GM12878 (cell line): ENCODE results near the gene OR2B2. TPM values are rescaled to one million over a fixed set of nuclear protein-coding genes. Genes with fewer than 3 reads are reported as not detected.

Experiments used
- ATAC-seq: fragments of 200-7000 bp; cut with Tn5 transposase; 3 replicates; pipeline ENCODE4 v1.9.1; 2020; ENCODE audit warnings: mild to moderate bottlenecking, moderate library complexity
- BruUV-seq: library from RNA; stranded (reverse); fragments of 400-500 nt; replicated peaks from 2 replicates; lab custom pipeline; 2021; lab: Mats Ljungman, UMichigan
- CTCF ChIA-PET: fragments of 300-600 bp; sonication (Branson Sonifier 250); formaldehyde crosslinking; extraction: SDS; loops from one replicate; lab custom pipeline; 2021; ENCODE audit warnings: inconsistent platforms; lab: Yijun Ruan, JAX
- POLR2A ChIA-PET: fragments of 350-600 bp; formaldehyde crosslinking; extraction: SDS; loops from one replicate; lab custom pipeline; 2021; ENCODE audit warnings: inconsistent platforms; lab: Charles Lee
- RAD21 ChIA-PET: fragments of 300-600 bp; sonication (Branson Sonifier 250); formaldehyde crosslinking; loops from one replicate; lab custom pipeline; 2023; ENCODE audit warnings: antibody characterized with exemption; ENCODE audit not compliant: unreplicated experiment; lab: Charles Lee
- SMC1A ChIA-PET: fragments of 300-600 bp; sonication (Branson Sonifier 250); formaldehyde crosslinking; loops from one replicate; lab custom pipeline; 2023; ENCODE audit not compliant: unreplicated experiment, uncharacterized antibody; lab: Charles Lee
- DNase-seq: peaks from one replicate; pipeline ENCODE4 v3.0.0-alpha.2; 2011; ENCODE audit warnings: low read depth, low spot score
- FAIRE-seq: peaks from 3 replicates; lab custom pipeline; 2011; peaks lifted over from hg19 to GRCh38; lab: Jason Lieb, UNC
- H2AFZ ChIP-seq: 2 replicates; pipeline ENCODE4 v1.6.0; 2011; ENCODE audit warnings: low read depth, low read length, control low read depth; ENCODE audit not compliant: control insufficient read depth
- H3K27ac ChIP-seq: 2 replicates; pipeline ENCODE4 v1.5.1; 2011; ENCODE audit warnings: control low read depth; ENCODE audit not compliant: control insufficient read depth, insufficient read depth
- H3K27me3 ChIP-seq, 2 experiments: replicated peaks in 1 of 2; 2 replicates each; pipeline versions ENCODE4 v1.6.0 to v1.6.1; 2011; ENCODE audit warnings: low read length in 1 of 2; ENCODE audit not compliant: control insufficient read depth in 2 of 2, insufficient read depth in 2 of 2
- H3K36me3 ChIP-seq, 2 experiments: 2 replicates each; pipeline ENCODE4 v1.5.1; 2011; ENCODE audit warnings: low read length in 1 of 2; ENCODE audit not compliant: control insufficient read depth in 2 of 2, insufficient read depth in 2 of 2
- H3K4me1 ChIP-seq: 2 replicates; pipeline ENCODE4 v1.6.1; 2011; ENCODE audit warnings: mild to moderate bottlenecking, low read length, moderate library complexity, mixed read lengths; ENCODE audit not compliant: control insufficient read depth, insufficient read depth
- H3K4me2 ChIP-seq: 2 replicates; pipeline ENCODE4 v1.6.0; 2011; ENCODE audit warnings: control low read depth; ENCODE audit not compliant: control insufficient read depth, insufficient read depth
- H3K4me3 ChIP-seq: fragments of 200-600 bp; sonication (generic); 2 replicates; pipeline ENCODE4 v1.5.1; 2016
- H3K79me2 ChIP-seq: 2 replicates; pipeline ENCODE4 v1.6.0; 2011; ENCODE audit warnings: low read length; ENCODE audit not compliant: control insufficient read depth, insufficient read depth
- H3K9ac ChIP-seq: 2 replicates; pipeline ENCODE4 v1.8.0; 2011; ENCODE audit warnings: low read length, control low read depth, mixed read lengths; ENCODE audit not compliant: control insufficient read depth, insufficient read depth
- H3K9me3 ChIP-seq: replicated peaks from 3 replicates; pipeline ENCODE4 v1.5.1; 2011; ENCODE audit warnings: mild to moderate bottlenecking, low read length; ENCODE audit not compliant: control insufficient read depth, insufficient read depth
- H4K20me1 ChIP-seq: 2 replicates; pipeline ENCODE4 v1.6.0; 2011; ENCODE audit not compliant: control insufficient read depth, insufficient read depth
- FOS ChIP-seq: IDR thresholded peaks from 3 replicates; pipeline ENCODE4 v1.6.1; 2011; ENCODE audit warnings: borderline replicate concordance; ENCODE audit not compliant: insufficient read length; ENCODE audit errors: extremely low read depth
- IRF3 ChIP-seq: fragments of 450-650 bp; IDR thresholded peaks from 2 replicates; pipeline ENCODE4 v1.6.1; 2014; ENCODE audit warnings: mild to moderate bottlenecking
- KDM1A ChIP-seq: fragments of 200-600 bp; sonication (generic); IDR thresholded peaks from 2 replicates; pipeline ENCODE4 v1.6.1; 2016; ENCODE audit warnings: borderline replicate concordance
- MTA2 ChIP-seq: fragments of 450-650 bp; IDR thresholded peaks from 2 replicates; pipeline ENCODE4 v1.6.1; 2016; ENCODE audit warnings: low read depth, mild to moderate bottlenecking, moderate library complexity
- NKRF ChIP-seq: fragments of 450-650 bp; conservative IDR thresholded peaks from 2 replicates; pipeline ENCODE4 v1.6.1; 2017; ENCODE audit warnings: mild to moderate bottlenecking, moderate library complexity
- RAD51 ChIP-seq: fragments of 450-650 bp; IDR thresholded peaks from 2 replicates; pipeline ENCODE4 v1.6.1; 2016; ENCODE audit warnings: moderate library complexity, mild to moderate bottlenecking, inconsistent platforms
- RB1 ChIP-seq: fragments of 450-650 bp; formaldehyde crosslinking; IDR thresholded peaks from 2 replicates; pipeline ENCODE4 v1.6.1; 2017; ENCODE audit warnings: mild to moderate bottlenecking, borderline replicate concordance
- ZNF592 ChIP-seq: fragments of 450-650 bp; IDR thresholded peaks from 2 replicates; pipeline ENCODE4 v1.6.1; 2017; ENCODE audit warnings: mild to moderate bottlenecking, moderate library complexity
- ZSCAN29 ChIP-seq: fragments of 450-650 bp; IDR thresholded peaks from 2 replicates; pipeline ENCODE4 v1.6.1; 2017; ENCODE audit warnings: mild to moderate bottlenecking, moderate library complexity
- WGBS: methylation state at CpG from one replicate; pipeline ENCODE4 v1.1.6; 2016; ENCODE audit warnings: low lambda C conversion rate; ENCODE audit not compliant: insufficient replicate concordance, insufficient coverage; ENCODE audit errors: missing lambda C conversion rate; 5-methylcytosine and 5-hydroxymethylcytosine counted together
- in situ Hi-C: fragments of 300-500 bp; cut with MboI; formaldehyde crosslinking; loops from 9 replicates; pipeline ENCODE4 v1.14.3; 2018; ENCODE audit warnings: mixed read lengths
- intact Hi-C: fragments of 100-400 bp; cut with micrococcal nuclease; formaldehyde crosslinking; loops from one replicate; pipeline ENCODE4 v1.14.2; 2022; ENCODE audit not compliant: unreplicated experiment
- polyA plus RNA-seq, 11 experiments: library from polyadenylated mRNA; depleted of rRNA in 4 of 11; unstranded in 6 of 11; stranded (reverse) in 5 of 11; fragments of >200 nt; fragmentation: Nextera tagmentation in 4 of 11; fragmentation: Illumina TruSeq in 1 of 11; extraction: Ambion mirVana in 4 of 11; extraction: Trizol in 1 of 11; gene quantifications; 1 replicate in 1 of 11; 2 replicates in 10 of 11; pipeline versions ENCODE4 v1.2.1 to v1.2.3, GENCODE V29; 2011 to 2016; ENCODE audit warnings: inconsistent platforms in 2 of 11, missing spikeins in 2 of 11, low read depth in 1 of 11
- total RNA-seq, 4 experiments: library from RNA; depleted of rRNA in 3 of 4; stranded (reverse); fragments of >200 nt in 3 of 4; fragmentation: Illumina TruSeq in 1 of 4; extraction: Trizol in 1 of 4; gene quantifications; 2 replicates each; pipeline versions ENCODE4 v1.2.1 to v1.2.3, GENCODE V29; 2013 to 2021

Gene OR2B2
- total and polyA plus RNA-seq, 10 of the 15 experiments (the other 5 are each of a cell fraction or from before 2014, with no cell fraction given): not detected

GRCh38 chr6:27891320-27891875 is 20.8 kb downstream of the OR2B2 start (continued):
- no peak for TF ChIP-seq IRF3
- no peak for TF ChIP-seq KDM1A
- no peak for TF ChIP-seq ZSCAN29

GRCh38 chr6:27890445-27891319 is 21.5 kb downstream of the OR2B2 start:
- ChIA-PET RAD21 (interaction anchor here (0.6 to 3.9 kb wide), 15 partner anchors 11 to 1858 kb away, joined by 3 to 48 read pairs (median 5); a partner anchor contains a TSS), CTCF (interaction anchor here (0.7 to 3.3 kb wide), 9 partner anchors 8 to 101 kb away, joined by 3 to 19 read pairs (median 3); a partner anchor contains a TSS), POLR2A (interaction anchor here (0.6 to 3.5 kb wide), 28 partner anchors 9 to 1848 kb away, joined by 3 to 65 read pairs (median 6); partner anchors contain the start of gene ZNF184), SMC1A (interaction anchor here (0.9 to 2.8 kb wide), 12 partner anchors 17 to 745 kb away, joined by 3 to 17 read pairs (median 6); a partner anchor contains a TSS)
- DNase-seq (peak; percentile 100), FAIRE-seq (no peak), ATAC-seq (peak; percentile 65)
- under 1% methylated on average over 41 of the region's 50 CpGs for WGBS
- H3K27ac ChIP-seq: peak overlapping the region; percentile 90
- in situ Hi-C loops: loop anchor here (5.0 to 10.0 kb wide), 5 partner anchors 53 to 1858 kb away; partner anchors contain the start of gene ZNF184
- H3K9ac ChIP-seq: peak overlapping the region; percentile 88
- no peaks in the 10 kb centered on the region for H3K36me3 ChIP-seq
- 0 out of 2 replicates have a peak overlapping the region, but pooled peaks have one; percentile 25 for H2AFZ ChIP-seq
- no peaks in the 10 kb centered on the region for H3K27me3 ChIP-seq
- no peaks in the 10 kb centered on the region; the same call in 1 of the 2 replicates for H3K4me1 ChIP-seq
- peaks cover 26% of the 10 kb centered on the region for H3K79me2 ChIP-seq
- H4K20me1 ChIP-seq: no peaks in the 10 kb centered on the region
- peak overlapping the region; percentile 85 for H3K4me3 ChIP-seq
- intact Hi-C loops: loop anchor here (2.0 to 10.0 kb wide), 5 partner anchors 18 to 1693 kb away; partner anchors contain the start of gene ZNF184
- peak overlapping the region; percentile 89 for H3K4me2 ChIP-seq
- H3K9me3 ChIP-seq: no peaks in the 10 kb centered on the region
- BruUV-seq: TSS peak; percentile 96
- TF ChIP-seq RB1 (peak; percentile 20; the same call in 1 of the 2 replicates), FOS (peak; percentile 47), NKRF (peak; percentile 58), MTA2 (no peak), ZNF592 (0 out of 2 replicates have a peak, but pooled peaks have one; percentile 5), RAD51 (no peak)
